RWPE1 (cell line): ENCODE data around the gene ZNF662.

Experiments
- CTCF ChIA-PET: fragments of 350-600 bp; sonication (Branson Sonifier 250); formaldehyde crosslinking; extraction: SDS; loops from one replicate; lab custom pipeline; 2021; lab: Yijun Ruan, JAX
- POLR2A ChIA-PET: fragments of 400-600 bp; formaldehyde crosslinking; extraction: SDS; loops from one replicate; lab custom pipeline; 2020; ENCODE audit warnings: antibody characterized with exemption; ENCODE audit not compliant: low non-redundant PET; lab: Yijun Ruan, JAX
- DNase-seq: peaks from one replicate; pipeline ENCODE4 v3.0.0; 2012; ENCODE audit warnings: low spot score
- H3K27ac ChIP-seq: fragments of 450-650 bp; 2 replicates; pipeline ENCODE4 v1.5.1; 2017
- CTCF ChIP-seq: fragments of 450-650 bp; conservative IDR thresholded peaks from 2 replicates; pipeline ENCODE4 v1.5.1; 2017; ENCODE audit warnings: low read depth, mild to moderate bottlenecking

ZNF662 gene

DNA sequence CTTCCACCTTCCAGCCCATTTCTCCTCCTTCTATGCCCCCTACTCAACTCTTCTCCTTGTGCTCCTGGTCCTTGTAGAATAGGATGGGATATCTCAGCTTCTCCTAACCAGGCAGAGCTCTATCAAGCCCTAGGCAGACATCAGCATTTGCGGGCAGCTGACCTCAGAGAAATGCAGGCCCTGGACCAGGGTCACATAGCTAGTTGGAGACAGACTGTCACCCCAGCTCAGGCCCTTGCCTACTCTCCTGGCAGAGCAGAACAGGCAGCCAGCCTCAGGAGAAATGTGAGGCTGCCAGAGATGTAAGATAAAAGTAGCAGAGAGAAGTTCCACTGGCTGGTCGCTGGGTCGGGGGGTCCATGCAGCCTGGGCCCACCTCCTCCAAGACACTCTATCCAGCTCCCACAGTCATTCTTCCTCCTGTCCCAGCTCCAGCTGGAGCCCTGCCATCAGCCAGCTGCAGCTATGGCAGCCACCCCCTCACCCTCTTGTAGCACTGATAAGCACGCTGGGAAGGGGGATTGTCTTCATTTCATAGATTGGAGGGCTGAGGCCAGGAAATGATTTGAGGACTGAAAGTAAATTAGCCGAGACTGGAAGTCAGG, 34.2 kb upstream of the ZNF662 start:
- no peak for TF ChIP-seq CTCF
- no peak overlapping the region for H3K27ac ChIP-seq
- ChIA-PET CTCF (no interaction called here), POLR2A (no interaction called here)
- DNase-seq, result no peak

DNA sequence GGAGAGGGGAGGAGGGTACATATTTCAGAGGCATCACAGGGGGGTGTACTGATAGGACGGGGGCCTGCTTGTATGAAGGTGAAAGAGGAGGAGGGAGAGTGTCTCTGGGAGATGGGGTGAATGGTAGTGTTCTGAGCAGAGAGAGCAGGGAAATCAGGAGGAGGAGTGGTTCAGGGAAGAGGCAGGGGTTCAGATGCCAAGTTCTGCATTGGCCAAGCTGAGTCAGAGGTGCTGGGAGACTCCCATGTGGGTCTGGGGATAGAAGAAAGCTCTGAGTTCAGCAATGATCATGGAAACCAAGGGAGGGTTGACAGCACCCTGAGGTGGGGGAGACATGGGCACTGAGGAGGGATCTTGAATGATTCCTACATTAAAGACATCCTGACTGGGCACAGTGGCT, 33.2 kb upstream of the ZNF662 start:
- ChIA-PET POLR2A (no interaction called here), CTCF (no interaction called here)
- no peak for TF ChIP-seq CTCF
- no peak for DNase-seq
- no peak overlapping the region for H3K27ac ChIP-seq

- no peak overlapping the region for H3K27ac ChIP-seq
- POLR2A ChIA-PET, result no interaction called here
- no peak for TF ChIP-seq CTCF
- CTCF ChIA-PET, result no interaction called here
- no peak for DNase-seq
Measured at GRCh38 chr3:42873221-42873982, 32.5 kb upstream of the ZNF662 start.

DNA sequence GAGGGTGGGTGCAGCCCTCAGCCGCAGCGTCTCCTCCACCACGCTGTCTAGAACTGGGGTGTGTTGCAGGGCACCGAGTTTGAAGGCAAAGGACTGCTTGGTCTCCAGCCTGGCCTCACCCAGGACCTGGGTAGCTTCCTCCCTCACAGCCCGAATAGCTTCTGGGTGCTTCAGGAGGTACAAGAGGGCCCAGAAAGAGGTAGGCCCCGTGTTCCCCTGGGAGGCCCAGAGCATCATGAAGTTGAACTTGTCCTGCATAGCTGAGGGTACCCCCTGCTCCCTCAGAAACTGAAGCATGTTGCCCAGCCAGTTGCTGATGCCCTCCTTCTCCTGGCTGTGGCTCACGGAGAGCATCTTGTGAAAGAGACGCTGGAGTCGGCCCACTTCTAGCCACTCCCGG, 31.2 kb upstream of the ZNF662 start:
- ChIA-PET CTCF (interaction anchor here (0.6 kb wide), 1 partner anchor 246 kb away, joined by 3 read pairs; no protein-coding TSS in a partner anchor), POLR2A (no interaction called here)
- no peak overlapping the region for H3K27ac ChIP-seq
- no peak for DNase-seq
- no peak for TF ChIP-seq CTCF

DNA sequence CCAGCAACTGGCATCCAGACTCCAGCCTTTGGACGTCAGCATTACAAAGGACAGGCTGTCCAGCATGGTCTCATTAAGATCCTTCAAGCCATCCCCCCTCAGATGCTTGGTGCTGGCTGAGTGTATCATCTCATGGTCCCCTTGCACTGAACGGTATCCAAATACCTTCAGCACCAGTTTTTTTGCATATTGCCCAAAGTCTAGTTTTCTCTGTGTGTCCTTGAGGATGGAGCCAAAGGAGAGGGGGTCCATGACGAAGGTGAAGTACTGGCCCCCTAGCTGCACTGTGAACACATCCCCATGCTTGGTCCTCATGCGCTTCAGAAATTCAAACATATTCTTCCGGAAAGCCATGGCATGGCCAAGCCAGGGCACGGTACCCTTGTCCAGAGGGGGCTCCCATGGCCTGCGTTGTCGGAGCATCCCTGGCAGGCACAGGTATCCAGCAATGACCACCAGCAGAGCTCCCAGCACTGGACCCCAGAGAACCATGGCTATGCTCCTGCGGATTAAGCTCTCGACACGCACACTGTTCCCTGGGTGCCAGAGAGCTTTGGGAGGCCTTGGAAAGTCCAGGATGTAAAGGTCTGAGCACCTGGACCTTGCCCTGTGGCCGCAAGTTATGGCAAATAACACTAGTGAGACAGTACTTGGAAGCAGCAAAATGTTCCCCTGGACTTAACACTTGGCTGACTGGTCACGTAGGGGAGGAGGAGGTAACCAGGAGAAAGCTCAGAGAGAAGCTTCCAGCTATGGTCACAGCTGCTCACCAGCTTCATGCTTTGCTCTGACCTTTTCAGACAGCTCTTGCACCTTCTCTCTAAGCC, 30.4 kb upstream of the ZNF662 start, which contains the start of gene CYP8B1:
Gene CYP8B1, minus strand, starts transcription at position 555 of the 827 bp plus-strand sequence. Its CDS starts 63 bp downstream, at position 492.
- H3K27ac ChIP-seq, result no peak within 1 kb of the TSS
- no peak for DNase-seq
- ChIA-PET CTCF (no interaction called here), POLR2A (no interaction called here)
- no peak for TF ChIP-seq CTCF

DNA sequence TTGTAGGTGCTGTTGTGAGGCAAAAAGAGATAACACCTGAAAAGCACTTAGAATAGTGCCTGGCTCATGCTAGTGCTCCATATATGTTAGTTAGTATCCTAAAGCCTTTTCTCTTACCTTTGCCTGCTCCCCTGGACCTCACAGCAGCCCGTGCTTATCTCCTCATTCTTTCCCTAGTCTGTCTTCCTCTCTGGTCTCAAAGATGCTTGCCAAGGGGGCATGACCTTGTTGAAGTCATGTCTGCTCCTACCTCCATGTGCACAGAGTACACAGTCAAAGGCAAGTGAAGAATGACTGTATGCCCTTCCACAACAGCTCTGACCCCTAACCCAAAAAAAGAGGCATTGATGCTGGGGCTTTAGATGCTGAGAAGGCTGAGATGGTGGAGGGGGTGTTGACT, 29.5 kb upstream of the ZNF662 start:
- ChIA-PET POLR2A (no interaction called here), CTCF (no interaction called here)
- TF ChIP-seq CTCF, result no peak
- no peak overlapping the region for H3K27ac ChIP-seq
- DNase-seq, result no peak
